ENCODE results near the gene ZNF575. TPM values are rescaled to one million over a fixed set of nuclear protein-coding genes. Genes with fewer than 3 reads are reported as not detected.

Gene ZNF575
- total and polyA plus RNA-seq, 4 donors, result 0.08 to 1.0 (median 0.49) TPM

GRCh38 chr19:43572171-43572588, 39.2 kb downstream of the ZNF575 start:
- H3K27me3 ChIP-seq (ENCODE audit: control insufficient read depth in 4 of 4, insufficient read depth in 4 of 4, low read length in 3 of 4), result no peaks in the 10 kb centered on the region
- no peak overlapping the region for H3K9ac ChIP-seq (ENCODE audit: low read depth in 1 of 2, low read length in 2 of 2)
- peaks cover 2 to 16% (median 13%) of the 10 kb centered on the region in 4 donors for H3K4me1 ChIP-seq (ENCODE audit: control insufficient read depth in 4 of 4, insufficient read depth in 4 of 4, low read length in 3 of 4)
- H3K4me3 ChIP-seq (ENCODE audit: low read depth in 1 of 3, low read length in 3 of 3), result no peak overlapping the region
- DNase-seq (ENCODE audit: low spot score), result no peak
- WGBS, result 72% methylated on average over 3 of the region's 3 CpGs
- TF ChIP-seq CTCF (IDR thresholded peaks at IDR 0.05; ENCODE audit: low read depth, low read length, missing input control) (no peak), RXRA (IDR thresholded peaks at IDR 0.05) (no peak), NR2F2 (IDR thresholded peaks at IDR 0.05) (no peak)
- H3K36me3 ChIP-seq (ENCODE audit: control insufficient read depth in 4 of 4, insufficient read depth in 3 of 4, low read depth in 1 of 4, low read length in 3 of 4), result no peaks in the 10 kb centered on the region
- no peak overlapping the region for H3K27ac ChIP-seq (ENCODE audit: low read depth in 1 of 2, low read length in 2 of 2)
- H3K9me3 ChIP-seq (ENCODE audit: control insufficient read depth in 4 of 4, low read length in 3 of 4), result no peaks in the 10 kb centered on the region

GRCh38 chr19:43574424-43575155, 41.6 kb downstream of the ZNF575 start:
- no peak for DNase-seq (ENCODE audit: low spot score)
- H3K27me3 ChIP-seq (ENCODE audit: control insufficient read depth in 4 of 4, insufficient read depth in 4 of 4, low read length in 3 of 4), result no peaks in the 10 kb centered on the region
- no peaks in the 10 kb centered on the region for H3K36me3 ChIP-seq (ENCODE audit: control insufficient read depth in 4 of 4, insufficient read depth in 3 of 4, low read depth in 1 of 4, low read length in 3 of 4)
- H3K4me1 ChIP-seq (ENCODE audit: control insufficient read depth in 4 of 4, insufficient read depth in 4 of 4, low read length in 3 of 4), result peaks cover 2 to 16% (median 13%) of the 10 kb centered on the region in 4 donors
- no peak for TF ChIP-seq NR2F2 (IDR thresholded peaks at IDR 0.05)
- TF ChIP-seq HNF4A (conservative IDR thresholded peaks at IDR 0.05), result no peak
- TF ChIP-seq MAX (IDR thresholded peaks at IDR 0.05), result no peak
- no peak for TF ChIP-seq ZBTB33 (IDR thresholded peaks at IDR 0.05)
- TF ChIP-seq GABPA (IDR thresholded peaks at IDR 0.05 in 1 of 2, conservative IDR thresholded peaks at IDR 0.05 in 1 of 2), result no peak
- no peak for TF ChIP-seq YY1 (IDR thresholded peaks at IDR 0.05)
- TF ChIP-seq RAD21 (IDR thresholded peaks at IDR 0.05), result no peak
- no peak for TF ChIP-seq EGR1 (IDR thresholded peaks at IDR 0.05; ENCODE audit: low read depth in 2 of 2)
- TF ChIP-seq RXRA (IDR thresholded peaks at IDR 0.05), result no peak
- no peak for TF ChIP-seq SP1 (IDR thresholded peaks at IDR 0.05)
- TF ChIP-seq CTCF (IDR thresholded peaks at IDR 0.05; ENCODE audit: low read depth, low read length, missing input control), result no peak
- no peak for TF ChIP-seq TAF1 (conservative IDR thresholded peaks at IDR 0.05)
- whole genome bisulfite sequencing, result 37% methylated on average over 12 of the region's 12 CpGs
- H3K4me3 ChIP-seq (ENCODE audit: low read depth in 1 of 3, low read length in 3 of 3), result peak overlapping the region; percentile 58 to 92 (median 75)
- no peaks in the 10 kb centered on the region for H3K9me3 ChIP-seq (ENCODE audit: control insufficient read depth in 4 of 4, low read length in 3 of 4)
- H3K9ac ChIP-seq (ENCODE audit: low read depth in 1 of 2, low read length in 2 of 2), result peak overlapping the region; percentile 92 to 96
- H3K27ac ChIP-seq (ENCODE audit: low read depth in 1 of 2, low read length in 2 of 2), result peak overlapping the region; percentile 57 to 75
